Loucy (cell line): ENCODE data around the gene CAPS.

ENCODE experiments used
- H2AFZ ChIP-seq: fragments of 200-600 bp; sonication (generic); 2 replicates; pipeline ENCODE4 v1.6.0; 2016; ENCODE audit warnings: antibody characterized with exemption, mild to moderate bottlenecking, low read length, moderate library complexity
- H3F3A ChIP-seq: fragments of 200-600 bp; 2 replicates; pipeline ENCODE4 v1.6.0; 2016; ENCODE audit warnings: antibody characterized with exemption, low read depth, mild to moderate bottlenecking
- H3K27me3 ChIP-seq: fragments of 200-600 bp; sonication (generic); 2 replicates; pipeline ENCODE4 v1.6.1; 2014; ENCODE audit warnings: low read length, mild to moderate bottlenecking; ENCODE audit not compliant: insufficient read depth, poor library complexity, severe bottlenecking
- H3K36me3 ChIP-seq: fragments of 200-600 bp; sonication (generic); 2 replicates; pipeline ENCODE4 v1.6.1; 2016; ENCODE audit warnings: low read length; ENCODE audit not compliant: insufficient read depth
- H3K4me1 ChIP-seq: fragments of 200-600 bp; sonication (generic); 2 replicates; pipeline ENCODE4 v1.5.1; 2014; ENCODE audit warnings: low read length, mild to moderate bottlenecking; ENCODE audit not compliant: insufficient read depth, poor library complexity, severe bottlenecking
- H3K4me2 ChIP-seq: fragments of 200-600 bp; sonication (generic); 2 replicates; pipeline ENCODE4 v1.6.0; 2014; ENCODE audit warnings: antibody characterized with exemption, low read length, low read depth, mild to moderate bottlenecking; ENCODE audit not compliant: poor library complexity, severe bottlenecking
- H3K4me3 ChIP-seq: fragments of 200-600 bp; sonication (generic); 2 replicates; pipeline ENCODE4 v1.5.1; 2014; ENCODE audit warnings: low read length, mild to moderate bottlenecking, mixed read lengths; ENCODE audit not compliant: poor library complexity, severe bottlenecking
- H3K79me2 ChIP-seq: fragments of 200-600 bp; sonication (generic); 2 replicates; pipeline ENCODE4 v1.6.1; 2014; ENCODE audit warnings: low read length; ENCODE audit not compliant: insufficient read depth
- H3K9ac ChIP-seq: fragments of 200-600 bp; sonication (generic); 2 replicates; pipeline ENCODE4 v1.6.0; 2014; ENCODE audit warnings: mild to moderate bottlenecking, low read depth, low read length, moderate library complexity; ENCODE audit not compliant: poor library complexity, severe bottlenecking
- H3K9me2 ChIP-seq: fragments of 200-600 bp; sonication (generic); replicated peaks from 2 replicates; pipeline ENCODE4 v1.6.1; 2016; ENCODE audit warnings: low read depth, low read length, mixed read lengths
- H3K9me3 ChIP-seq: fragments of 200-600 bp; sonication (generic); 2 replicates; pipeline ENCODE4 v1.6.1; 2014; ENCODE audit warnings: mild to moderate bottlenecking, antibody characterized with exemption, low read length, low read depth; ENCODE audit not compliant: insufficient read depth
- H4K20me1 ChIP-seq: fragments of 200-600 bp; sonication (generic); 2 replicates; pipeline ENCODE4 v1.6.0; 2014; ENCODE audit warnings: antibody characterized with exemption, low read length, mild to moderate bottlenecking; ENCODE audit not compliant: insufficient read depth, poor library complexity, severe bottlenecking
- CTCF ChIP-seq: fragments of 200-600 bp; sonication (generic); conservative IDR thresholded peaks from 2 replicates; pipeline ENCODE4 v1.5.1; 2014; ENCODE audit warnings: mild to moderate bottlenecking, antibody characterized with exemption, low read length
- EZH2phosphoT487 ChIP-seq: fragments of 200-600 bp; IDR thresholded peaks from 2 replicates; pipeline ENCODE4 v1.6.1; 2018; ENCODE audit warnings: antibody characterized with exemption, mild to moderate bottlenecking, moderate library complexity, borderline replicate concordance

Gene CAPS

GRCh38 chr19:5963855-5964254 lies 49.8 kb downstream of the CAPS start:
- Histone ChIP-seq H3K9me3 (no peaks in the 10 kb centered on the region), H3K27me3 (no peaks in the 10 kb centered on the region), H3K36me3 (peaks cover 8% of the 10 kb centered on the region; the same call in 1 of the 2 replicates), H3F3A (no peaks in the 10 kb centered on the region), H2AFZ (no peak overlapping the region), H3K4me3 (no peak overlapping the region), H4K20me1 (peaks cover 97% of the 10 kb centered on the region), H3K4me2 (no peak overlapping the region), H3K4me1 (peaks cover 25% of the 10 kb centered on the region), H3K9ac (no peak overlapping the region), H3K79me2 (peaks cover 100% of the 10 kb centered on the region), H3K9me2 (no peaks in the 10 kb centered on the region)
- TF ChIP-seq CTCF = no peak
- no peak for TF ChIP-seq EZH2phosphoT487

DNA sequence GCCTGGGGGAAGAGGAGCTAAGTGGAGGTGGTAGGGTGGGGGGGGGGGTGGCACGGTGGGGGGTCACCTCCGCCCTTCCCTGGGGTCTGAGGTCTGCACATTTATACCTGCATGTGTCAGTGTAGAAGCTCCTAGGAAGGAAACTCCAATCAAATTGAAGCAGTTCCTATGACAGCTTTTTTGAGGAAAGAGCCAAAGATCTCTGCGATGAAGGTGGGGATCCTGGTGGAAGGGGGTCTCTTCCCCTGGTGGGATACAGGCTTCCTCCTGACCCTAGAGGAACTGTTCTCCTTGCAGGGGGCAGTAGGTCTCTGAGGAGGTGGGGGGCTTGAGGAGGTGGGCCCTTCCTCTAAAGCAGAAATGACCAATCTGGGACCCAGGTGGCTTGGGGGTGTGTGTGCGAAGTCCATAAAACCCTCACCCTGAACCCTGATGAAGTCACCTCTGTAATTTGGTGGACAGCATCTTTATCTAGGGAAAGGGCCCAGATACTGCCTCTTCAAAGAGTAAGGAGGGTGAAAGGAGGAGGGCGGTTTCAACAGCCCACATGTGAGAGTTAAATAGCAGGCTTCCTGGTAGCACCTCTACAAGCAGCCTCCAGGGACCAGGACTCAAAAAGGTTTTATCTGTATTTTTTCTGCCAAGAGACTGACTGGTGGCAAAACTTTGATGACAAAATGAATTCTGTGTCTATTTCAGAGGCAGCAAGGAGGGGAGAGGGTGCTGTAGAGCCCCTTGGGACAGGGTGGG lies 50.9 kb downstream of the CAPS start:
- TF ChIP-seq EZH2phosphoT487 (no peak), CTCF (no peak)
- no peaks in the 10 kb centered on the region for H3F3A ChIP-seq
- peaks cover 24% of the 10 kb centered on the region for H3K4me1 ChIP-seq
- H3K36me3 ChIP-seq = peaks cover 8% of the 10 kb centered on the region; the same call in 1 of the 2 replicates
- H3K4me3 ChIP-seq = no peak overlapping the region
- H3K4me2 ChIP-seq = no peak overlapping the region
- peaks cover 97% of the 10 kb centered on the region for H4K20me1 ChIP-seq
- no peaks in the 10 kb centered on the region for H3K9me3 ChIP-seq
- no peaks in the 10 kb centered on the region for H3K9me2 ChIP-seq
- no peak overlapping the region for H2AFZ ChIP-seq
- H3K79me2 ChIP-seq = peaks cover 100% of the 10 kb centered on the region
- no peaks in the 10 kb centered on the region for H3K27me3 ChIP-seq
- no peak overlapping the region for H3K9ac ChIP-seq
